HG03460 (cell line): ENCODE data around the gene ATOSA.

Source experiments
- ATAC-seq: cut with Tn5 transposase; IDR thresholded peaks from one replicate; pipeline ENCODE4 v1.9.1; 2021; ENCODE audit not compliant: unreplicated experiment

ATOSA gene

GRCh38 chr15:52656412-52656811 is 22.8 kb downstream of the ATOSA start:
- ATAC-seq: no peak

- no peak for ATAC-seq
Observed at GRCh38 chr15:52653431-52653964, 25.7 kb downstream of the ATOSA start.

GRCh38 chr15:52652984-52653383 is 26.2 kb downstream of the ATOSA start:
- ATAC-seq: no peak

- ATAC-seq: no peak
Observed at GRCh38 chr15:52652286-52652685, 26.9 kb downstream of the ATOSA start.

GRCh38 chr15:52651868-52652267 is 27.3 kb downstream of the ATOSA start:
- peak; percentile 85 for ATAC-seq

GRCh38 chr15:52651114-52651513 is 28.1 kb downstream of the ATOSA start:
- no peak for ATAC-seq

GRCh38 chr15:52649686-52650085 is 29.5 kb downstream of the ATOSA start:
- no peak for ATAC-seq

- no peak for ATAC-seq
Observed at GRCh38 chr15:52645916-52646315, 33.3 kb downstream of the ATOSA start.

GRCh38 chr15:52642386-52643361 is 36.5 kb downstream of the ATOSA start:
- no peak for ATAC-seq

- no peak for ATAC-seq
Observed at GRCh38 chr15:52636459-52636858, 42.7 kb downstream of the ATOSA start.

GRCh38 chr15:52635908-52636307 is 43.3 kb downstream of the ATOSA start:
- ATAC-seq: no peak
